Activated T-cell treated with anti-CD3 and anti-CD28 coated beads for 4 hours (primary cell): Measurements from ENCODE around the gene TRMT2A.

Experiments used
- DNase-seq: peaks from one replicate; pipeline ENCODE4 v3.0.0-alpha.2; 2020

Gene TRMT2A

DNA sequence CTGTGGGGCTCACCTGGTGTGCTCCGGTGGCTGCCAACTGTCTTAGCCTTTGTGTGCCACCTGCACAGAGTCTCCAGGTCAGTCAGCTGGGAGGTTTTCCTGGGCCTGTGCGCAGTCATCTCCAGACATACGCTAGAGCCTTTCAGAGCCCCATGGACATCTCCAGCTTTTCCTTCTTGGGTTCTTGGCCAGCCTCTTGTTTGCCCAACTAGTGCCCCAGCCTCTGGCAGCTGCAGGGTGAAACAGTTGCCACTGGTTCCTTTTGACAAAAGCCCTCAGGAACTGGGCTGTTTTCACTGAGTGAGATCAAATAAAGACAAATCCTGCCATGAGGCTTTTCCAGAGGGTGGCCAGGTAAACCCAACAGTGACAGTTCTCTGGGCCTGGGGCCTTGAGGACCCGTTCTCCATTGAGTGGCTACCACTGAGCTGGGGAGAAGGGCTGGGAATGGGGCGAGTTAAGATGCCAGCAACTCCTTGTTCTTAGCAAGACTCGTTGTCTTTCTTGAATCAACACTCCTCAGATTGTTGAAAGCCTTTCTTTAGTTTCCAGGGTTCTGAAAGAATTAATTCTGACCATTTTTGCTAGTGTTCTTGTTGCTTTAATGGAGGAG is 17.8 kb downstream of the TRMT2A start:
- DNase-seq = no peak

DNA sequence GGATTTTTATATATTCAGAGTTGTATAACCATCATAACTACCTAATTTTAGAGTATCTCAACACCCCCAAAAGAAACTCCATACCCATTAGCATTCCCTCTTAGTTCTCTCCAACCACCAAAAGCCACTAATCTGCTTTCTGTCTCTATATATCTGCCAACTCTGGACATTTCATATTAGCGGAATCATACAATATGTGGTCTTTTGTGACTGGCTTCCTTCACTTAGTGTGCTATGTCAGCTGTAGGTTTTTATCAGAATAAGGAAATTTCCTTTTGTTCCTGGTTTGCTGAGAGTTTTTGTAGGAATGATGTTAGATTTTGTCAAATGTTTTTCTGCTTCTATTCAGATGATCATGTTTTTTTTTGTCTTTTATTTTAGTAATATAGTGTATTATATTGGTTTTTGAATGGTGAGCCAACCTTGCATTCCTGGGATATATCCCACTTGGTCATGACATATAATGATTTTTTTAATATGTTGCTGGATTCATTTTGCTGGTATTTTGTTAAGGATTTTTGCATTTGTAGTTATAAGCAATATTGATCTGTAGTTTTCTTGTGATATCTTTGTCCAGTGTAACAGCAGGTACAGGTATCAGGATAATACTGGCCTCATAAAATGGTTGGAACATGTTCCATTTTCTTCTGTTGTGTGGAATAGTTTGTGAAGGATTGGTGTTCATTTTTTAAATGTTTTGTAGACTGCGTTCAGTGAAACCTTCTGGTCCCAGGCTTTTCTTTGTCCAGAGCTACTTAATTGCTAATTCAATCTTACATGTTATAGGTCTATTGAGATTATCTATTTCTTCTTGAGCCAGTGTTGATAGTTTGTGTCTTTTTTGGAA is 20.2 kb downstream of the TRMT2A start:
- DNase-seq = no peak

DNA sequence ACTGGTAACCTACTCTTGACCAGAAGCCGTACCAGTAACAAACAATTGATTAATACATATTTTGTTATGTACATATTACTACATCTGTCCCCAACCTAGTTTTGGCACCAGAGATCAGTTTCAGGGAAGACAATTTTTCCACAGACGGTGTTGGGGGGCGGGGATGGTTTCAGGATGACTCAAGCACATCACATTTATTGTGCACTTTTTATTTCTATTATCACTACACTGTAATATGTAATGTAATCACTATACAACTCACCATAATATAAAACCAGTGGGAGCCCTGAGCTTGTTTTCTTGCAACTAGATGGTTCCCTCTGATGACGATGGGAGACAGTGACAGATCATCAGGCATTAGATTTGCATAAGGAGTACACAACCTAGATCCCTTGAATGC is 21.5 kb downstream of the TRMT2A start:
- no peak for DNase-seq

DNA sequence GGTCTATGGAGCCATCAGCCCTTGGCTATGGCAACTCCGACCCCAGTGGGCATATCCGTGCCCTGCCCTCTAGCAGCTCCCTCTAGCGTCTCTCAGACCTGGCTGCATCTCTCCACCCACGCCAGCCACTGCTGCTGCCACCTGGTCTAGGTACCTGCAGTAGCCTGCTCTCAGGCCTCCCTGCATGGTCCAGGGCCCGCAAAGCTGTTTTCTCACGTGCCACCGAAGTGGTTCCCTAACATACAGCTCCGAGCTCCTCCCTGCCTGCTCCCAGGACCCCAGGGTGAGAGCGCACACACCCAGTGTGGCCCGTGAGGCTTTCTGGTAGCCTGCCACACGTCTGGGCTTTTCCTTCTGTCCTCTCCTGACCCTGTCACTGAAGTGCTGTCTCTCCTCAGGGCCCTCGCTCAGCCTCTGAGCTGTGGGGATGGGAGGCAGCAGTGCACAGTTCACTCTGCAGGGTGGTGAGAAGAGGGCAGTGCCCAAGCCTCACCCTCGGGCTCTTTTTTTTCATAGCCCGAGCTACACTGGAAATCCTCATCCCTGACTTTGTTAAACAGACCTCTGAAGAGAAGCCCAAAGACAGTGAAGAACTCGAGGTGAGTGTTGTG is 22.7 kb downstream of the TRMT2A start:
- no peak for DNase-seq

DNA sequence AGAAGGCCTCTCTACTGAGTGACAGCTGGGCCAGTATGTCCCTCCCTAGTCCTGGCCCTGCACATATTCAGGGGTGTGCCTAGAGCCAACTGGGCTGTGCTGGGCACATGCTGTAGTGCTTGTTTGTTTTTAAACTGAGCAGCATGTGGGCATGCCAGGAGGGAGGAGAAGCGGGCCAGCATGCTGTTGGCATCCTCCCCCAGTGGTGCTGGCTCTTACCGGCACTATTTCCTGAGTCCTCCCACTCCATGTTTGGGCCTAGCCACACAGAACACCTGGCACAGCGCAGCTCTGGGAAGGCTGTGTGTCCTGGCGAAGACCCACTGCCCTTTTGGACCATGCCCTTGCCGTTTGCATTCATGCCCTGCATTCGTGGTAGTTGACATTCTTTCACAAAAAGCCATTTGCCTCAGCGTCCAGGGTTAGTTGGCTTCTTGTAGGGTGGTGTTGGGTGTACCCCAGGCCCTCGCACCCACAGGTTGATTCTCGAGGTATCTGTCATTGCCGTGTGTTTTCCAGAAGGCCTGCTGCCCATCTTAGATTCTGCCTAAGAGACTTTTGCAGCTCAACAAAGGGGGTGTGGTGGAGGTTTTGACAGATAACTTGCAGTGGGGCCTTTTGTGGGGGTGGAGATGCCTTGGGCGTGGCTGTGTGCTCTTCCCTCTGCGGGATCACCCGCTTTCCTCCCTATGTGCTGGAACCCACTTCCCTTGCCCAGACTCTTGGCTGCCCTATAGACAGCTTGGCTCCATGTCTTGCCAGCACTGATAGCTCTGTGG is 23.4 kb downstream of the TRMT2A start:
- no peak for DNase-seq

DNA sequence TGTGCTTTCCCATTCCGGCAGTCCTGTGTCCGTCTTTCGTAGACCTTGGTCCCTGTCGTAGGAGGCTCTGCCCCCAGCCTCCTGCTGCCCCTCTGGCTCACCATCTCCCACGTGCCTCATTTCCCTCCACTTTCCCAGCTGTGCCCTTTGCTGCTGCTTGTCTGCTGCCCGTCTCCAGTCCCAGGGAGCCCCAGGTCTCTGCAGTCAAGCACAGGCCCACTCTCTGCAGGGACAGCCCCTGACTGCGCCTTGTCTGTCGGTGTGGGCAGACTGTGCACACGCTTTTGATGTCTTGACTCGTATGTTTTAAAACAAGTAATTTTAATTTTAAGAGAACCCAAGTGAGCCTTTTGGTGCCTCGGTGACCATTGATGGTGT is 24.6 kb downstream of the TRMT2A start:
- no peak for DNase-seq

DNA sequence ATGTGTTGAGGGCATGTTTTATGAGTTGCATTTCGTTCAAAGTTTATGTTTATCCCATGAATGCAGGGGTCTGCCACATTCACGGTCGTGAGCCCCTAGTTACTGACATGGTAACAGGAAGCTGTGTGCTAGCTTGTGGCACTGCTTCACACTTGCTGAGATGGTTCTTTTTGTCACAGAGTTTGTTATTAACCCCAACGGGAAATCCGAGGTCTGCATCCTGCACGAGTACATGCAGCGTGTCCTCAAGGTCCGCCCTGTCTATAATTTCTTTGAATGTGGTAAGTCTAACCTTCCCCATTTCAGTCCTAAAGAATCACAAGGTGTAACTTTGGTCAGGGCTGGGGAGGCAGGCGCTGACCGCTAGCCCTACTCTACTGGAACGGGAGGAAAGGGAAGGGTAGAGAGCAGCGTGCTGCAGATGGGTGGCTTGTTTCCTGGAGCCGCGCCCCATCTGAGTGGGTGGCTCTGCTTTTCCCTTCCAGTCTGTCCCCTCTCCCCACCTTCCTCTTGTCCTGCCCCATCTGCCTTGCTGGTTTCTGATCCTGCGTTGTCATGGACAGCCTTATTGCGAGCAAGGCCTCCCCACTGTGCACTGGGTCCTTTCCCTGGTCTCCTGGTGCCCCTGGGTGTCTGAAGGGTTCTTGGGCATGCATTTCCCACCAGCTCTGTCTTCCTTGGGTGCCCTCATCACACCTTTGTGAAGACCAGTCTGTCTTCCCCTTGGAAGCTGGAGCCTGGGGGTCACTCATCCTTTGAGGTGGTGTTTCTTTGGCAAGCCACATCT is 25.1 kb downstream of the TRMT2A start:
- no peak for DNase-seq

DNA sequence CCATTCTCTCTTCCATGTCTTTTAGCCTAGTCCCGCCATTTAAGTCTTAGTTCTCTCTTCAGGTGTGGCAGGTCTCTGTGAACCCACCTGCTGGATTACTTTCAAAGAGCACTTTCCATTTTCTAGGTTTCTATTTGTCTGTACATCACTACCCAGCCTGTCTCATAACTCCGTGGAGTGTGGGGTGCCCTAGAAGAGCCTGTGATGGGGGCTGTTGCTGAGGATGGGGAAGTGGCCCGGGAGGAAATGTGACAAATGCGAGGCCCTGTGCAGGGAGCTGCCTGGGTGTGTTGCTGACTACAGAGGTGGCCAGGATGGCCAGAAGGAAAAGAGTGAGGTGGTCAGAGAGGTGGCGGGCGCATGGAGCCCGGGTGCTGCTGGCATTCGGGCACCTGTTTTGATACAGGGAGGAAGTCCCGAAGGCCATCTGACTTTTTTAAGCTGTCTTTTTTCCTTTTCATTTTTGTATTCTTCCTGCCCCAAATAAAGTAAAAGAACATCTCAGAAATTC is 26.2 kb downstream of the TRMT2A start:
- DNase-seq = no peak

DNA sequence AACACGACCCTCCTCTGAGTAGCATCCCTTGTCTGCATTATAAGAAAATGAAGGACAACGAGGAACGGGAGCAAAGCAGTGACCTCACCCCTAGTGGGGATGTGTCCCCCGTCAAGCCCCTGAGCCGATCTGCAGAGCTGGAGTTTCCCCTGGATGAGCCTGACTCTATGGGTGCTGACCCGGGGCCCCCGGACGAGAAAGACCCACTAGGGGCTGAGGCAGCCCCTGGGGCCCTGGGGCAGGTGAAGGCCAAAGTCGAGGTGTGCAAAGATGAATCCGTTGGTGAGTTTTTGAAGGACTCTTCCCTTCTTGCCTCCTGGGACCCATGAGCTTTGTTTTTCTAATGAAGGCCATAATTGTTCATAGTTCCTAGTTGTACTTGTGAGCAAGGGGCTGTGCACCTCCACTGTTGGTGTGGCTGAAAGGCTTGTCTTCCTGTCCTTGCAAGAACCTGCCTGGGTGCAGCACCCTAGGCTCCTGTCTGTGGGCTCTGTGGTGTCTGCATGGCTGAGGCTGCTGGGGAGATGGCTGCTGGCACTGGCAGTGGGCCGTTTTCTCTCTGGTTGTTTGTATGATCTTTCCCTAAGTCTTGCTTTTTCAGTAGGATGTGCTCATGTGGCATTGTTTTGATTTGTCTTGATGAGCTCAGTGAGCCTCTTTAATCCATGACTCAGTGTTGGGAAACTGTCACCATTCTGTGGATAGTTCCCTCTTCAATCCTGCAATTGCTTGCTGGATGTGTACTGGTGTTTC is 26.9 kb downstream of the TRMT2A start:
- DNase-seq = no peak

DNA sequence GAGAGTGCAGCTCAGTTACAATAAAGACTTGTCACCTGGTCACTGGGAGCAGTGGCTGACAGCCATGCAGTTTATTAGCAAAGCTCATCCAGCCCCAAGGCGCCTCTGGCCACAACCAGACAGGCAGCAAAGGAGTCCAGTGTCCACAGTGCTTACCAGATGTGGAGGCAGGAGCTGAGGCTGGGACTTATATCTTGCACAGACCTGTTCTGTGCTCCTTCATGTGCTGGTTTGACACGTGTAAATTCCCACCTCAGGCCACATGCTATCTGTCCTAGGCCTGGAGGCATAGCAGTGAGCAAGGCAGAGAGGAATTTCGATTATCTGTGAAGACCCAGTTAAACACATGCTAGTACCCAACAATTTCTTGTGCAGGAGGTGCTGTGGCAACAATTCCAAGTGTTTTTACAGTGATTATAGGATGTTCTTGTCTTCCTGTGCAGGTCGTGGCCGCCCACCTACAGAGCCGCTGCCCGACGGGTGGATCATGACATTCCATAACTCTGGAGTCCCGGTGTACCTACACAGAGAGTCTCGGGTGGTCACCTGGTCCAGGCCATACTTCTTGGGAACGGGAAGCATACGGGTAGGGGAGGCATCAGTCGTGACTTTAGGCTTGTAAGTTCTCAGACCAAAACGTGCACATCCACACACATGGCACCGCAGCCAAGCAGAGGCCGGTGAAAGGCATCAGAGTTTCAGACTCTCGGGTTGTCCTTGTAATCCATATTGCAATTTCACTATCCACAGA is 27.6 kb downstream of the TRMT2A start:
- no peak for DNase-seq

DNA sequence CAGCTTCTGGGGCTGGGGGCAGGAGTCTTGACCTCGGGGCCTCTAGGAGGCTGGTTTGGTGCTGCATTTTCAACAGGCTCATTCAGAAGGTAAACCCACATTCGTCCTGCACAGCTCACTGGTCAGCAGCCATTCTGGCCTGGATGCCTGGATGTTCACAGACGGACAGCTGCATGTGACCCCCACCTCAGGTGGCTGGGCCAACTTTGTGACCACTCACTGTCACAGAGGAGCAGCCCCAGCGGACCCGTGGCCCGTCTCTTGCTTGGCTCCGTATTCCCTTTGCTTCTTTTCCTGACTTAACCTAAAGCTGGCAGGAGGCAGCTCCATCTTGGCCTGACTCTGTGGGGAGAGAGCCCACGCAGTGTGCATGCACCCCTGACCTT is 28.8 kb downstream of the TRMT2A start:
- DNase-seq = no peak

DNA sequence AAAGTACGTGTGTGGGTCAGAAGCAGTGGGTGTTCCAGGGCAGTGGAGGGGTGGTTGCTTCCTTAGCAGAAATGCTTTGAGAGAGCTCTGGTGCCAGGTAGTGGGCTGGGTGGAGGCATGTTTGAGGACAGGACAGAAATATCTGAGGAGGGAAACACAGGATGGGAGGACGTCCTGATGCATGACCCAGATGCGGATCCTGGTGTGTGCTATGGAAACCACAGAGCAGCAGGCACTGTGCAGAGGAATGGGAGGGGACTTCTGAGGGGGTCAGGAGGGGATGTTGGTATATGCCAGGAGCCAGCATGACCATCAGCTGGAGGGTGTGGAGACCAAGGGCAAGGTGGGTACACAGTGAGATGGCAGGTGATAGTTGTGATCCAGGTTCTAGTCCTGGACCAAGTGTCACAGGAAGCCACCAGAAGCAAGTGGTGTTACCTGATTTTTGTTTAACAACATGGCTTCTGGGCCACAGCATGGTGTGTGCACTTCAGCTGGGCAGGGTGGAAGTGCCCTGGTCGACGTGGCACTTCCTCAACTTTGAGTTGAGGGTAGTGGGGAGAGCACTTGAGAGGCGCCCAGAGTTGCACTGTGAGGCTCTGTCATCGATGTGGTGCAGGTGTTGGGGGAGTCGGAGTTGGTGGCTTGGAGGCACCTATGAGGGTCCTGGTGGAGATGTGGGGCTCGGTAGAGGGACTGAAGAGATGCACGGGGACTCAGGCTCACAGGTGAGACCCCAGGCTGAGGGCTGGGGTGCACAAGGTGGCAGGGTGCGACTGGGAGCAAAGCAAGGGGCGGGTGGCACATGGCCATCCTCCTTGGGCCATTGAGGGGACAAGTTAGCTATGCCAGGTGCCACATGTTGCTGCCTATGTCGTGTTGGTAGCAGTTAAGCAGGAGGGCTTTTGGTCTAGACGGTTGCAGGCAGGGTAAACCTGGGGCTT is 29.4 kb downstream of the TRMT2A start:
- no peak for DNase-seq

DNA sequence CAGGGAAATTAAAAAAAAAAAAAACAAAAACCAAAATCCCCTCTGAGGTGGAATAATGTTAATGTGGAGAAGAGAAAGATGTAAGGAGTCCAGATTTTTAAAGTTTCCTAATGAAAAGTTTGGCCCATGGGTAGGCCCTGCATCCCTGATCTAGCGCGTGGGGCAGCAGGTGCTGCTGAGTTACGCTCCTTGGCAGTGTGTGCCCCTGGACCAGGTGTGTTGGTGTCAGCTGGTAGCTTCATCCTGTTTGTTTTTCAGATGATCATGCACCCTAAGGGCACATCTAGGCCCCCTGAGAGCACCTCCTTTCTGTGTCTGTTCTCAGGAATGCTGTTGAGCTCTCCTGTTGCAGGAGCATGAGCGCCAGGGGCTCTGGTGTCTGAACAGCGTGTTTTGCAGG is 30.3 kb downstream of the TRMT2A start:
- DNase-seq = no peak

DNA sequence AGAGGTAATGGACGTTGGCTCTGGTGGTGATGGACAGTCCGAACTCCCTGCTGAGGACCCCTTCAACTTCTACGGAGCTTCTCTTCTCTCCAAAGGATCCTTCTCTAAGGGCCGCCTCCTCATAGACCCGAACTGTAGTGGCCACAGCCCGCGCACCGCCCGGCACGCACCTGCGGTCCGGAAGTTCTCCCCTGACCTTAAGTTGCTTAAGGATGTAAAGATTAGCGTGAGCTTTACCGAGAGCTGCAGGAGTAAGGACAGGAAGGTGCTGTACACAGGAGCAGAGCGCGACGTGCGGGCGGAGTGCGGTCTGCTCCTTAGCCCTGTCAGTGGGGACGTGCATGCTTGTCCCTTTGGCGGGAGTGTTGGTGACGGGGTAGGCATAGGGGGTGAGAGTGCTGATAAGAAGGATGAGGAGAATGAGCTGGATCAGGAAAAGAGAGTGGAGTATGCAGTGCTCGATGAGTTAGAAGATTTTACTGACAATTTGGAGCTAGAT is 30.9 kb downstream of the TRMT2A start:
- no peak for DNase-seq

DNA sequence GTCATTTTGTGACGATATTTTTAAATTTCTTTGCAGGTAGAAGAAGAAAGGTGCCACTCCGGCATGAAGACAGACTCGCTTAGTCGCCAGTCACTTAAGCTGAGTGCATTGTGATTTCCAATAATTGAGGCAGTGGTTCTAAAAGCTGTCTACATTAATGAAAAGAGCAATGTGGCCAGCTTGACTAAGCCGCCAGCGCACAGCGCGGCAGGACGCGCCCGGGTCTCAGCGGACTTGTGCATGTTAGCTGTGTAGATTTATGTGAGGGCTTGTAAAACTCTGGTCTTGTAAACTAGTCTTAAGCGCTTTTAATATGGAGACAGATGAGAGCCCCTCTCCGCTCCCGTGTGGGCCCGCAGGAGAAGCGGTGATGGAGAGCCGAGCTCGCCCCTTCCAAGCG is 31.4 kb downstream of the TRMT2A start:
- no peak for DNase-seq

DNA sequence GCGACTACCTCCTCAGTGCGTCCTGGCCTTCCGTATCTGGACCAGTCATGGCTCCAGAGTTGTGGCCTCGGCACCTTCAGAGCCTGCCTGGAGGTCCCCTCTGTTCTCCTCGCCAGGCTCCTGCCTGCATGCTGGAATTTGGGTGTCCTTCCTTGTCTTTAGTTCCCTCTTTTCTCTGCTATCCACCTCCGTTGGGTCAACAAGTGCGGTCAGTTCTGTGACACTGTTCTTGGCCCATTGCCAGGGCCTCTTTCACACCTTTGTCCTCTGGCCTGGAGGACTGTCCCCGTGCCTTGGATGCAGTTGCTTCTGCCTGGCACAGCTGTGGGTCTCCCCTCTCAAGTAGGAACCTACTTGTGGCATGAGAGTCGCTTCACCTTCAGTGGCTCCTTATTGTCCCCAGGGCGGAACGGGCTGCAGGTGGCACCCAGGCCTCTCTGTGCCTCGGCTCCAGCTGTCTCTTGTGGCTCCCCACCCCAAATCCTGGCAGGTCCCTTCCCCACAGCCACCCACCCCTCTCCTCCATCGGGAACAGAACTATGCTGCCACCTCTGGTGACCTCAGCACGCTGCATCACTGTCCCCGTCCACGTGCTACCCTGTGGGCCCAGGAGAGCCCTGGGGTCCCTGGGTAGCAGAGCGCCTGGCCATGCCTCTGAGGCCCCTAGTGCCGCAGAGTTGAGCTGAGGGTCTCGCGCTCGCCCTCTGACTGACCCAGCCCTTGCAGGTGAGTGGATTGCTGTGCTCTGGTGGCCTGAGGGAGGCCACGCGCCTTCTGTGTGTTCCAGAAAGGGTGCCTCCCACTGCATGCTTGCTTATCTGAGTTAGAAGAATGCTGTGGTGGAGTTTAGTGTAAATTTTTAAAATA is 32.2 kb downstream of the TRMT2A start:
- DNase-seq = no peak

DNA sequence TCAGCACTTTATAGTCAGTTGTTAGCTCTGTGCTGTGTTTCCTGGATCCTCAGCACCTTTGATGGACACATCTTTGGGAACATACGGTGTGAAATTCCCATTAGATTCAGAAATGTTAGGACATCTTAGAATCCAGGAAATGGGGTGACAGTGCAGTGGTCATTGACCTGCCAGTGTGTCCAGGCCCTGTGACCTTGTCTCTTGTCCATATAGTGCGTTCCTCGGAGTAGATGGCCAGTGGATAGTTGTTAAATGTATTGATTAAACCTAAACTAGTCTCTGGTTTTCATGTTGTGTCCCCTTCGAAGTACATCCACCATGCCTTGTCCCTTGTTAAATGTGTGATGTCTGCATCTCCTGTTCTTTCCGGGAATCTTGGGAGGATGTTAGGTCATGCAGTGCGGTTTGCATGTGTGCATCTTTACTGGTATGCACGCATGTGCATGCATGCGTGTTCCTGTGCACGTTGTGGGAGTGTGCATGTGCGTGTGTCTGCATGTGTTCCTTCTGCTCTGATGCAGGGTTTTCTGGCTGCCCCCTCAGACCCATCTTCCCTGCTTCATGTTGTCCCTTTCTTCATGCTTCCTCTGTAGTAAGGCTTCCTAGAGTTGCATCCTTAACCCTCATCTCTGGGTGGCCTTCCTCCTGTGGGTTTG is 33.0 kb downstream of the TRMT2A start:
- DNase-seq = no peak
